GM19025 (cell line): Measurements from ENCODE around the gene STXBP1.

Experiments used
- ATAC-seq: cut with Tn5 transposase; IDR thresholded peaks from one replicate; pipeline ENCODE4 v1.9.1; 2021; ENCODE audit warnings: mild to moderate bottlenecking, low read depth, moderate library complexity; ENCODE audit not compliant: unreplicated experiment

Gene STXBP1

GRCh38 chr9:127682351-127683136 lies 70.5 kb downstream of the STXBP1 start:
- ATAC-seq, result no peak

- ATAC-seq, result no peak
These were observed 71.6 kb downstream of the STXBP1 start for GRCh38 chr9:127683723-127684122.

GRCh38 chr9:127684576-127684975 lies 72.5 kb downstream of the STXBP1 start:
- ATAC-seq, result no peak

DNA sequence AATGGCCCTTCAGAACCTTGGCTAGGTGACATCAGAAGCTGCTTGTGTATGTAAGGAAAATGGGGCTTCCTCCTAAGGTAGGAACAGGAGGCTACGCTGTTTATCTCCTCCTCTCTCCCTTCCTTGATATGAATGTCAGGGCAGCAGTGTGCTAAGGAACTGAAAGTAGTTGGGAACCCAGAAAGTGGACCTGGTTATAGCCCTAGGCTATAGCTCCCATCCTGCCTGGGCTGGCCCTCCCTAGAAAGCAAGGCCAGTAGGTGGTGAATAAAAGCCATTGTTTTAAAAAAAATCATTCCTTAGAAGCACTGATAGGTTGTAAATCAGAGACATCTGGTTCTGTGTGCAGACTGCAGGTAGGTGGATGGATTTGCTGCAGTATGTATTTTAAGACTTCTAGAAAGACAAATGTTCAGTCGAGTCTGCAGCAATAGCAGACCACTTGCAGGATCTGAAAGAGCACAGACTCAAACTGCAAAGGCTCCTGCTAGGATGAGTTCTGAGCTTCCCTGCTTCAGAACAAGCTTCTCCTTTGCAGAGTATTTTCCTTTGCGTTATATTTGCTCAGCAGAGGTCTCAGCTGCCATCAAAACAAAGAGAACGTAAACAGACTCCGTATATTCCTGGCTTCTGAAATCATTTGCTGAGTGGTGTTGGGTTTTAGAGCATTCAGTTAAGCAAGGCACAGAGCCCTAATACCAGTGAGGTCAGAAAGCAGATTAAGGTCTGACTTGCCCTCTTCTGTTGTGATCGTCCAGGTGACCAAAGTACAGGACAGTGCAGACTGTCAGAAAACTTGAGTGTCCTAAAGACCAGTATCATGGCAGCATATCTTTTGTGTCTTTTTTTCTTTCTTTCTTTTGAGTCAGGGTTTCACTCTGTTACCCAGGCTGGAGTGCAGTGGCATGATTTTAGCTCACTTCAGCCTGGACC lies 74.7 kb downstream of the STXBP1 start:
- ATAC-seq, result no peak

- no peak for ATAC-seq
These were observed 77.4 kb downstream of the STXBP1 start for GRCh38 chr9:127689329-127690000.

GRCh38 chr9:127690735-127691134 lies 78.7 kb downstream of the STXBP1 start:
- ATAC-seq, result no peak

GRCh38 chr9:127692071-127692470 lies 80.0 kb downstream of the STXBP1 start:
- ATAC-seq, result no peak

GRCh38 chr9:127693143-127693542 lies 81.1 kb downstream of the STXBP1 start:
- ATAC-seq, result no peak

GRCh38 chr9:127693697-127694096 lies 81.6 kb downstream of the STXBP1 start:
- no peak for ATAC-seq

GRCh38 chr9:127694890-127695720 lies 83.0 kb downstream of the STXBP1 start:
- no peak for ATAC-seq

DNA sequence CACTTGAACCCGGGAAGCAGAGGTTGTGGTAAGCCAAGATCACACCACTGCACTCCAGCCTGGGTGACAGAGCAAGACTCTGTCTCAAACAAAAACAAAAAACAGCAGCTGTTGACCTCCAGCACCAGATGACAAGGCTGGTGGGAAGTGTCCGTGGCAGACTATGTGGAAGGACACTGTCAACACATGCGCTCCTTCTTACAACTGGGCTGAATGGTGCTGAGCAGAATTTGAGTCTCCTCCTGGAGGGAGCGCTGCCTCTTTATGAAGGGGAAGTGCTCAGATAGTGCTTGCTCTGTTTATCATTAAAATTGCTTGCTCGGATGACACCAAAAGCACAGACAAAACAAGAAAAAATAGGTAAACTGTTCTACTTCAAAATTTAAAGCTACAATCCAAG lies 85.5 kb downstream of the STXBP1 start:
- no peak for ATAC-seq

DNA sequence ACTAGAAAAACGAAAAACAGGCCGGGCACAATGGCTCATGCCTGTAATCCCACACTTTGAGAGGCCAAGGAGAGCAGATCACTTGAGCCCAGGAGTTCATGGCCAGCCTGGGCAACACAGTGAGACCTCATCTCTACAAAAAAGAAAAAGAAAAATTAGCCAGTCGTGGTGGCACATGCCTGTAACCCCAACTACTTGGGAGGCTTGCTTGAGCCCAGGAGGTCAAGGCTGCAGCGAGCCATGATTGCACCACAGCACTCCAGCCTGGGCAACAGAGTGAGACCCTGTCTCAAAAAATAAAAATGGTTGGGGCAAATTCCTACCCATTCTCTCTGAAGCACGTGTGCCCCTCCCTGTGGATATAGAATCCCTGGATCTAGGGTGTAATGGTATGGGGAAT lies 86.3 kb downstream of the STXBP1 start:
- no peak for ATAC-seq

DNA sequence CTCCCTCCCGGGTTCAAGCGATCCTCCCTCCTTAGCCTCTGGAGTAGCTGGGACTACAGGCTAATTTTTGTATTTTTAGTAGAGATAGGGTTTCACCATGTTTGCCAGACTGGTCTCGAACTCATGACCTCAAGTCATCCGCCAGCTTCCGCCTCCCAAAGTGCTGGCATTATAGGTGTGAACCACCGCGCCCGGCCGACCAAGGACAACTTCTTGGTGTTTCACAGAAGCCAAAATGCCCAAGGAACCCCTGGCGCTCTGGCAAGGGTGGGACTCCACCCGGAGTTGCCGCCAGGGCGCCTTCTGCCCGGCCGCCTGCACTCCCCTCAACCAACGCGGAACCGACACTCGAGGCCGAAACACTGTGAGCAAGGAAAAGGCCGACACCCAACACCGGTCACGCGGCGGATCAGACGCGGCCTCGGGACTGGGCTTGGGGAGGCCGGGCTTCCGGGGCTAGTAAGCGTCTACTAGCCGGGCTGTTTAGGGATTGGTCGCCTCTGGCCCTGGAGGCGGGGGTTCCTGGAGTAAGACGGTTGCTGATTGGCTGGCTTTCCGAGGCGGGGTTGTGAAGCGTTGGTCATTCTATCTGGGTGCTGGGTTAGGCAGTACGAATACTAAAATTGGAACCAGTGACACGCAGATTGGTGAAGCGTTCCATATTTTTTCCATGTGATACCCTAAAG lies 87.1 kb downstream of the STXBP1 start:
- ATAC-seq, result peak; percentile 95

- ATAC-seq, result no peak
These were observed 88.1 kb downstream of the STXBP1 start for GRCh38 chr9:127700140-127700539.

- no peak for ATAC-seq
These were observed 88.6 kb downstream of the STXBP1 start for GRCh38 chr9:127700594-127701255.

DNA sequence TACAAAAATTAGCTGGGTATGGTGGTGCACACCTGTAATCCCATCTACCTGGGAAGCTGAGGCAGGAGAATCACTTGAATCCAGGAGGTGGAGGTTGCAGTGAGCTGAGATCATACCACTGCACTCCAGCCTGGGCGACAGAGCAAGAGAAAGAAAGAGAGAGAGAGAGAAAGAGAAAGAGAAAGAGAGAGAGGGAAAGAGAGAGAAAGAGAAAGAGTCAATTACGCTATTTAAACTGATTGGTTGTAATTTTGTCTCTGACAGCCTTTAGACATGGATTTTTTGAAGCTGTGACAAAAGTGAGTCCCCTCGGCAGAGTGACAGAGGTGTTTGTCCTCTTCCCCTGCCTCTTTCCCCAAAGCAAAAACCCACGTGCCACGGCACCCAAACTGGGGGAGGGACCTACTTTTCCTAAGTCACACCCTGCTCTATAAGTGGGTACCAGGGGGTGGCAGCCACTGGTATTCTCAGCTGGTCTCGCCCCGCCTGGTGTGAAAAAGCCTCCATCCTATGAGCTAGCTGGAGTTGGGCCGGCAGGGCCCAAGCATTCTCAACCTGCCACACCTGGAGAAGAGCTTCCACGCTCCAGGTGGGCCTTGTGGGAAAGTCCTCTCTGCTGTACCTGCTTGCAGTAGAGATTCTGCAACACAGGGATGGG lies 91.3 kb downstream of the STXBP1 start:
- no peak for ATAC-seq

DNA sequence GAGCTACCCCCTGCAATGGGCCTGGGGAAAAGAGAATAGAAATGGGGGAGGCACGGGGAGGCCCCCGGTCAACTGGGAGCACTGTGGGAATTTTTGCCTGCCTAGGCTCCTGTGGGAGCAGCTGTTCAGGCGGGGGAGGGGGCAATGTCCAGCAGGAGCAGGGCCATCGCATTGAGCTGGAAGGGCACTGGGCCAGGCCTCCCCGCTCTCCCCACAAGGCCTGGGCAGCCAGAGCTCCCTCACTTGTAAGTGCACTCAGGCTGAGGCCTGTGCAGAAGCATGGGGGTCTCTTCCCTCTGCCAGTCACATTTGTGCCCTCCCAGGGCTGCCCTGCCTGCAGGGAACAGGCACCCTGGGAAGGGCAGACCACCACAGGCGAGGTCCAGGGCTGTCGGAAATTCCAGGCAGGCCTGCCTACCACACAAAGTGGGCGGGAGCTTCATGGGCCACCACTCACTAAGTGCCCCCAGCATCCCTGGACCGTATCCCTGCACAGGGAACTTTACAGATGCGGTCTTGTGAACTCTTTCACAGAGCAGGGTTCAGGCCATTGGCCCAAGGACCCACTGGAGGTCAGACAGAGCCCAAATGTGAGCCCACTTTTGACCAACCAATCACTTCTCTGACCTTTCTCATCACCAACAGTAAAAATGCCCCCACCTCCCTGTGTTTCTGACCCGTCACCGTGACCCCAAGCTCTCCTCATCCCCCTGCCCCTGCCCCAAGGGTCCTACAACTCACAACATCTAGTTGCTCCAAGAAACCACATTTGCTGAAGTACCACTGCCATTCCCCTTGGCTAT lies 93.7 kb downstream of the STXBP1 start:
- no peak for ATAC-seq

DNA sequence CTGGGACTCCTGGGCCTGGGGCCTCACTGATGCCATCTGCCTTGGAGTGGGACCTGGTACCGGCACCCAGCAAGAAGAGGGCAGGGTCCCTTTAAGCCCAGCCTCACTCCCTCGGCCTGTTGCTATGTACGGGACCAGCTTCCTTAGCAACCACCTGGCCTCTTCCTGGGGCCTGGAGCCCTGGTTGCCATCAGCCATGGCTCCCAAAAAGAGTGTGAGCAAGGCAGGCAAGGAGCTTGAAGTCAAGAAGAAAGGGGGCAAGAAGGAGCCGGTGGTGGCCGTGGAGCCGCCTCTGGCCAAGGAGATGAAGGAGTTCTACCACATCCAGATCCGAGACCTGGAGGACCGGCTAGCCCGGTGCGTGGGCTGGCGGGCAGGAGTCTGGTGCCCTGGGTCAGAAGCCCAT lies 94.8 kb downstream of the STXBP1 start, which contains the start of gene CFAP157:
Gene CFAP157 (plus strand): TSS at position 153 of the 406 bp plus-strand sequence. CDS start 44 bp downstream, at position 197.
- ATAC-seq, result no peak
